A673 (cell line): ENCODE measurements around the gene C11orf54. TPM values are rescaled to one million over a fixed set of nuclear protein-coding genes. Genes with fewer than 3 reads are reported as not detected.

Source experiments
- BruUV-seq: library from RNA; stranded (reverse); fragments of 400-500 nt; replicated peaks from 2 replicates; lab custom pipeline; 2021; lab: Mats Ljungman, UMichigan
- CTCF ChIA-PET: fragments of 300-600 bp; sonication (Branson Sonifier 250); formaldehyde crosslinking; loops from one replicate; lab custom pipeline; 2022; ENCODE audit warnings: antibody characterized with exemption; lab: Charles Lee
- POLR2A ChIA-PET: fragments of 300-600 bp; sonication (Branson Sonifier 250); formaldehyde crosslinking; loops from one replicate; lab custom pipeline; 2022; ENCODE audit warnings: antibody characterized with exemption; ENCODE audit not compliant: low non-redundant PET; lab: Charles Lee
- DNase-seq: peaks from one replicate; pipeline ENCODE4 v3.0.0-alpha.2; 2015; ENCODE audit warnings: low spot score
- H3K27ac ChIP-seq: fragments of 200-600 bp; sonication (generic); 2 replicates; pipeline ENCODE4 v1.5.1; 2016; ENCODE audit warnings: mixed run types, low read depth, mild to moderate bottlenecking, mixed read lengths, antibody characterized with exemption, low read length; ENCODE audit not compliant: poor library complexity, severe bottlenecking
- H3K27me3 ChIP-seq: fragments of 200-600 bp; sonication (generic); replicated peaks from 2 replicates; pipeline ENCODE4 v1.6.1; 2017; ENCODE audit warnings: mixed run types, low read depth, mild to moderate bottlenecking, mixed read lengths, antibody characterized with exemption, low read length; ENCODE audit not compliant: insufficient read depth, poor library complexity
- H3K36me3 ChIP-seq: fragments of 200-600 bp; sonication (generic); 2 replicates; pipeline ENCODE4 v1.6.1; 2016; ENCODE audit warnings: mixed run types, mild to moderate bottlenecking, mixed read lengths, antibody characterized with exemption, low read length; ENCODE audit not compliant: insufficient read depth, poor library complexity, severe bottlenecking
- H3K4me1 ChIP-seq: fragments of 200-600 bp; sonication (generic); 2 replicates; pipeline ENCODE4 v1.6.1; 2017; ENCODE audit warnings: mixed run types, mild to moderate bottlenecking, mixed read lengths, antibody characterized with exemption, low read length; ENCODE audit not compliant: insufficient read depth, poor library complexity, severe bottlenecking
- H3K4me3 ChIP-seq: fragments of 200-600 bp; sonication (generic); 2 replicates; pipeline ENCODE4 v1.5.1; 2016; ENCODE audit warnings: low read depth, mixed run types, mild to moderate bottlenecking, mixed read lengths, low read length; ENCODE audit not compliant: poor library complexity, severe bottlenecking
- H3K9me3 ChIP-seq: fragments of 200-600 bp; sonication (generic); 2 replicates; pipeline ENCODE4 v1.6.1; 2016; ENCODE audit warnings: mixed run types, low read depth, mild to moderate bottlenecking, mixed read lengths, antibody characterized with exemption, low read length; ENCODE audit not compliant: poor library complexity, severe bottlenecking
- EZH2 ChIP-seq: fragments of 200-600 bp; sonication (generic); IDR thresholded peaks from 2 replicates; pipeline ENCODE4 v1.6.1; 2017; ENCODE audit warnings: borderline replicate concordance, low read depth, mild to moderate bottlenecking, mixed read lengths, antibody characterized with exemption, low read length; ENCODE audit not compliant: poor library complexity, severe bottlenecking
- intact Hi-C: fragments of 100-400 bp; cut with micrococcal nuclease; formaldehyde crosslinking; loops from one replicate; pipeline ENCODE4 v1.10.0; 2022; ENCODE audit not compliant: unreplicated experiment
- microRNA-seq: library from miRNA; unstranded; fragments of <30 nt; microRNA quantifications from one replicate; pipeline ENCODE4 v1.2.0, GENCODE V29; 2021
- total RNA-seq: library from RNA; stranded (reverse); gene quantifications from 2 replicates; pipeline ENCODE4 v1.2.3, GENCODE V29; 2021
- TF ChIP-seq, protein P1 (sequence below): fragments of 300-800, 200-600 bp; sonication (generic); conservative IDR thresholded peaks from 2 replicates; pipeline ENCODE4 v1.5.1; 2017; ENCODE audit warnings: low read depth, mild to moderate bottlenecking, antibody characterized with exemption, low read length, moderate library complexity, mixed read lengths

Gene C11orf54
- total RNA-seq, 1 experiment from 2014 or later = 26.2 TPM

DNA sequence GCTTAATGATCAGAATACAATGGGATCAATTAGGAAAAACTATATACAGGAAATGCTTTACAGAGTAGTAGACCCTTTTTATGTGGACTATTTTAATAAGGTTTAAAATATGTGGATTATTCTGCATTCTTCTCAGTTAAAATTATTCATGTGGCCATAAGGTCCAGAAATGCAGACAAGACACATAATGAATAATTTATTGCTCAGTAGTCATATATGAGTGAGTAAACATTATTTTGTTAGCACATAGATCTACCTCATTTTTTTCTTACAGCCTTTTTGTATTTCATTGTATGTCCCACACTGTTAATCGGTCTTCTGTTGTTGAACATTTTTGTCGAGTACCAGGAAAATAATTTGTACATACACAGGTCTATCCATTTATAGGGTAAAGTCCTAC lies 63.4 kb downstream of the C11orf54 start:
- no TSS peak for BruUV-seq
- intact Hi-C loops = loop anchor here (10.0 kb wide), 1 partner anchor 110 kb away; no protein-coding TSS in a partner anchor
- no peaks in the 10 kb centered on the region for H3K9me3 ChIP-seq
- peaks cover 13% of the 10 kb centered on the region for H3K4me1 ChIP-seq
- CTCF ChIA-PET = no interaction called here
- H3K27me3 ChIP-seq = no peaks in the 10 kb centered on the region
- POLR2A ChIA-PET = no interaction called here
- TF ChIP-seq, protein P1, sequence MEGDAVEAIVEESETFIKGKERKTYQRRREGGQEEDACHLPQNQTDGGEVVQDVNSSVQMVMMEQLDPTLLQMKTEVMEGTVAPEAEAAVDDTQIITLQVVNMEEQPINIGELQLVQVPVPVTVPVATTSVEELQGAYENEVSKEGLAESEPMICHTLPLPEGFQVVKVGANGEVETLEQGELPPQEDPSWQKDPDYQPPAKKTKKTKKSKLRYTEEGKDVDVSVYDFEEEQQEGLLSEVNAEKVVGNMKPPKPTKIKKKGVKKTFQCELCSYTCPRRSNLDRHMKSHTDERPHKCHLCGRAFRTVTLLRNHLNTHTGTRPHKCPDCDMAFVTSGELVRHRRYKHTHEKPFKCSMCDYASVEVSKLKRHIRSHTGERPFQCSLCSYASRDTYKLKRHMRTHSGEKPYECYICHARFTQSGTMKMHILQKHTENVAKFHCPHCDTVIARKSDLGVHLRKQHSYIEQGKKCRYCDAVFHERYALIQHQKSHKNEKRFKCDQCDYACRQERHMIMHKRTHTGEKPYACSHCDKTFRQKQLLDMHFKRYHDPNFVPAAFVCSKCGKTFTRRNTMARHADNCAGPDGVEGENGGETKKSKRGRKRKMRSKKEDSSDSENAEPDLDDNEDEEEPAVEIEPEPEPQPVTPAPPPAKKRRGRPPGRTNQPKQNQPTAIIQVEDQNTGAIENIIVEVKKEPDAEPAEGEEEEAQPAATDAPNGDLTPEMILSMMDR = no peak
- TF ChIP-seq EZH2 = no peak
- H3K27ac ChIP-seq = no peak overlapping the region
- H3K4me3 ChIP-seq = no peak overlapping the region
- peaks cover 89% of the 10 kb centered on the region for H3K36me3 ChIP-seq
- DNase-seq = no peak

DNA sequence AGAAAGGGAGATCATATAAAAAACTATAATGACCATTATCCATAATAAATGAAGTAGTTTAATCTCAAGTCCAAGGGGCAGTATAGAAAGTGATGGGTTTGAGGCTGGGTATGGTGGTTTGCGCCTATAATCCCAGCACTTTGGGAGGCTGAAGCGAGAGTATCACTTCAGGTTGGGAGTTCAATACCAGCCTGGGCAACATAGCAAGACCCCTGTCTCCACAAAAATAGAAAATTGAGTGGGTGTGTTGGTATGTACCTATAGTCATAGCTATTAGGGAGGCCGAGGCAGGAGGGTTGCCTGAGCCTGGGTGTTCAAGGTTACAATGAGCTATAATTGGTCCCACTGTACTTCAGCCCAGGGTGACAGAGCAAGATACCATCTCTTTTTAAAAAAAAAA lies 66.5 kb downstream of the C11orf54 start:
- intact Hi-C loops = loop anchor here (10.0 kb wide), 1 partner anchor 113 kb away; no protein-coding TSS in a partner anchor
- no peaks in the 10 kb centered on the region for H3K4me1 ChIP-seq

DNA sequence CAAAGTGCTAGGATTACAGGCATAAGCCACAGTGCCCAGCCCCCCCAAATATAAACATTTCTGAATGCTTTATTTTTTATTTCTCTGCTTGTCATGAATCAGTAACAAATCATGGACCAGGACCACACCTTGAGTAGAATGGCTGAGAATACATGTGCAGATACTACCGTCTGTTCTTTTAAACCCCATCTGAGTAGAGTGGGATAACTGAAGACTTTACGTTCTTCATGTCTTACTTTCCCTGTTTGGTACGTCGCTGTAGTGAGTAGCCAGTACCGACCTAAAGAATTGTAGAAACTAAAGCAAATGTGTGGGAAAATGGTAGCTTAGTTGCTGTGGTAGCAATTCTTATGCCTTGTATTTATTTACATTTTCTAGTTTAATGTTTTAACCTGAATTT lies 72.5 kb downstream of the C11orf54 start:
- intact Hi-C loops = no loop called here
- no TSS peak for BruUV-seq
- POLR2A ChIA-PET = no interaction called here

More for the DNA sequence above, 66.5 kb downstream of the C11orf54 start:
- no TSS peak for BruUV-seq
- CTCF ChIA-PET = interaction anchor here (0.6 kb wide), 1 partner anchor 32 kb away, joined by 7 read pairs; no protein-coding TSS in a partner anchor
- no peak overlapping the region for H3K27ac ChIP-seq
- POLR2A ChIA-PET = no interaction called here
- H3K27me3 ChIP-seq = no peaks in the 10 kb centered on the region
- H3K4me3 ChIP-seq = no peak overlapping the region
- no peak for TF ChIP-seq EZH2
- TF ChIP-seq, protein P1 = no peak
- DNase-seq = no peak
- peaks cover 91% of the 10 kb centered on the region for H3K36me3 ChIP-seq
- no peaks in the 10 kb centered on the region for H3K9me3 ChIP-seq

More for the DNA sequence above, 72.5 kb downstream of the C11orf54 start:
- CTCF ChIA-PET = no interaction called here
- no peaks in the 10 kb centered on the region for H3K4me1 ChIP-seq
- no peak for DNase-seq
- peaks cover 56% of the 10 kb centered on the region for H3K36me3 ChIP-seq
- no peak overlapping the region for H3K27ac ChIP-seq
- H3K4me3 ChIP-seq = no peak overlapping the region
- TF ChIP-seq, protein P1 = no peak
- TF ChIP-seq EZH2 = no peak
- H3K9me3 ChIP-seq = no peaks in the 10 kb centered on the region
- no peaks in the 10 kb centered on the region for H3K27me3 ChIP-seq

Small RNA genes lying within 50 kb of the gene (microRNA-seq; reads per million reads assigned to microRNA genes)
- 80.9 reads per million, percentile 62 among the genes with 10 or more reads in this experiment for gene MIR1304

Other genes starting within 250 kb of the C11orf54 start
- 9.3 and 11.9 TPM in 2 replicates for gene SMCO4, start 198.3 kb upstream of the C11orf54 start, total RNA-seq
- gene CEP295, start 80.0 kb upstream of the C11orf54 start, total RNA-seq = 34.5 and 37.3 TPM in 2 replicates
- gene TAF1D, start 177 bp upstream of the C11orf54 start, total RNA-seq = 222 and 275 TPM in 2 replicates
- 63.4 and 67.9 TPM in 2 replicates for gene MED17, start 42.6 kb downstream of the C11orf54 start, total RNA-seq
- not detected in 2 replicates for gene VSTM5, start 108.9 kb downstream of the C11orf54 start, total RNA-seq